ENCODE measurements around the gene SLC39A11.

- TF ChIP-seq CTCF (IDR thresholded peaks at IDR 0.05; ENCODE audit: low read depth, low read length) (peak; percentile 22; the same call in 1 of the 2 replicates), EZH2phosphoT487 (IDR thresholded peaks at IDR 0.05; ENCODE audit: low read depth) (no peak)
Observed at GRCh38 chr17:72661116-72661944, 431.2 kb downstream of the SLC39A11 start.

Data from OCI-LY3 (cell line).